ENCODE data around the gene C18orf63.

C18orf63 gene

DNA sequence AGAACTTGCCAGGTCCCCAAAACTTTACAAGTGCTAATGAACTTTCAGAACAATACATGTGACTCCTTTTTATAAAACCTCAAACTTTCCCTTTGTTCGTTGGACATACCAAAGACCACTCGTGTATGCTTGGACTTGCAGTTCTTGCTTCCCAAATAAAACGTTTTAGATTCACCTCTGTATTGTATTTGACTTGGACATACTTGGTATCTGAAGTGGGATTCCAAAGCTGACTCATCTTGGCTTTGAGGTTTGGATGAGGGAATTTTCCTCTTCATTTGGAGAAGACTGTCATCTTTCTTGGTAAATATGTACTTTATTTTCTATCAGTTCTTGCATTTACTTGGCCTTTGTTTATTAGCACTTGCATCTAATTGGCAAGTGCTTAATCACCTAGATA is 15.9 kb upstream of the C18orf63 start:
- Histone ChIP-seq H3K27ac (replicated peaks) (no peak overlapping the region), H3K27me3 (ENCODE audit: insufficient read depth, poor library complexity, severe bottlenecking) (no peaks in the 10 kb centered on the region), H3K4me3 (replicated peaks; ENCODE audit: insufficient read depth, low read length) (no peak overlapping the region)
- TF ChIP-seq SPI1 (IDR thresholded peaks at IDR 0.05; ENCODE audit: borderline replicate concordance, low read depth) (no peak), GABPA (IDR thresholded peaks at IDR 0.05; ENCODE audit: low read depth) (no peak), POLR2AphosphoS5 (IDR thresholded peaks at IDR 0.05; ENCODE audit: low read depth) (no peak)
- TF ChIP-seq, protein P1, sequence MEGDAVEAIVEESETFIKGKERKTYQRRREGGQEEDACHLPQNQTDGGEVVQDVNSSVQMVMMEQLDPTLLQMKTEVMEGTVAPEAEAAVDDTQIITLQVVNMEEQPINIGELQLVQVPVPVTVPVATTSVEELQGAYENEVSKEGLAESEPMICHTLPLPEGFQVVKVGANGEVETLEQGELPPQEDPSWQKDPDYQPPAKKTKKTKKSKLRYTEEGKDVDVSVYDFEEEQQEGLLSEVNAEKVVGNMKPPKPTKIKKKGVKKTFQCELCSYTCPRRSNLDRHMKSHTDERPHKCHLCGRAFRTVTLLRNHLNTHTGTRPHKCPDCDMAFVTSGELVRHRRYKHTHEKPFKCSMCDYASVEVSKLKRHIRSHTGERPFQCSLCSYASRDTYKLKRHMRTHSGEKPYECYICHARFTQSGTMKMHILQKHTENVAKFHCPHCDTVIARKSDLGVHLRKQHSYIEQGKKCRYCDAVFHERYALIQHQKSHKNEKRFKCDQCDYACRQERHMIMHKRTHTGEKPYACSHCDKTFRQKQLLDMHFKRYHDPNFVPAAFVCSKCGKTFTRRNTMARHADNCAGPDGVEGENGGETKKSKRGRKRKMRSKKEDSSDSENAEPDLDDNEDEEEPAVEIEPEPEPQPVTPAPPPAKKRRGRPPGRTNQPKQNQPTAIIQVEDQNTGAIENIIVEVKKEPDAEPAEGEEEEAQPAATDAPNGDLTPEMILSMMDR (IDR thresholded peaks at IDR 0.05; ENCODE audit: insufficient read depth, low read length) = no peak
- TF ChIP-seq, protein P2, sequence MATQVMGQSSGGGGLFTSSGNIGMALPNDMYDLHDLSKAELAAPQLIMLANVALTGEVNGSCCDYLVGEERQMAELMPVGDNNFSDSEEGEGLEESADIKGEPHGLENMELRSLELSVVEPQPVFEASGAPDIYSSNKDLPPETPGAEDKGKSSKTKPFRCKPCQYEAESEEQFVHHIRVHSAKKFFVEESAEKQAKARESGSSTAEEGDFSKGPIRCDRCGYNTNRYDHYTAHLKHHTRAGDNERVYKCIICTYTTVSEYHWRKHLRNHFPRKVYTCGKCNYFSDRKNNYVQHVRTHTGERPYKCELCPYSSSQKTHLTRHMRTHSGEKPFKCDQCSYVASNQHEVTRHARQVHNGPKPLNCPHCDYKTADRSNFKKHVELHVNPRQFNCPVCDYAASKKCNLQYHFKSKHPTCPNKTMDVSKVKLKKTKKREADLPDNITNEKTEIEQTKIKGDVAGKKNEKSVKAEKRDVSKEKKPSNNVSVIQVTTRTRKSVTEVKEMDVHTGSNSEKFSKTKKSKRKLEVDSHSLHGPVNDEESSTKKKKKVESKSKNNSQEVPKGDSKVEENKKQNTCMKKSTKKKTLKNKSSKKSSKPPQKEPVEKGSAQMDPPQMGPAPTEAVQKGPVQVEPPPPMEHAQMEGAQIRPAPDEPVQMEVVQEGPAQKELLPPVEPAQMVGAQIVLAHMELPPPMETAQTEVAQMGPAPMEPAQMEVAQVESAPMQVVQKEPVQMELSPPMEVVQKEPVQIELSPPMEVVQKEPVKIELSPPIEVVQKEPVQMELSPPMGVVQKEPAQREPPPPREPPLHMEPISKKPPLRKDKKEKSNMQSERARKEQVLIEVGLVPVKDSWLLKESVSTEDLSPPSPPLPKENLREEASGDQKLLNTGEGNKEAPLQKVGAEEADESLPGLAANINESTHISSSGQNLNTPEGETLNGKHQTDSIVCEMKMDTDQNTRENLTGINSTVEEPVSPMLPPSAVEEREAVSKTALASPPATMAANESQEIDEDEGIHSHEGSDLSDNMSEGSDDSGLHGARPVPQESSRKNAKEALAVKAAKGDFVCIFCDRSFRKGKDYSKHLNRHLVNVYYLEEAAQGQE (IDR thresholded peaks at IDR 0.05; ENCODE audit: insufficient replicate concordance, low read depth) = no peak
- no peak for DNase-seq (ENCODE audit: low read depth in 1 of 2, low spot score in 1 of 2)

DNA sequence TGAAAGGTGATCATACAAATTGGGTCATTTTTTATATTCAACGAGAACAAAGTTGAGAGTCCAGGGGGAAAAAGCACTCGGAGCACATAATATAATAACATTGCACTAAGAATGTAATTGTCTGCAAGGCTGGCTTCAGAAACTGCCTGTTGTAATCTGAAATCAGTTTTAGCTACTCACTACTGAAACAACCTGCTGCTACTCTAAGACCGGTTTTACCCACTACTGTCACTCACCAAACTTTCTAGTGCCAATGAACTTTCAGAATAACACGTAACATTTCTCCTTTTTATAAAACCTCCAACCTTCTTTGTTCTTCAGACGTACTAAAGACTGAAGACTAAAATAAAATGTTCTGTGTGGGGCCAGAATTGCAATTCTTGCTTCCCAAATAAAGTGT is 12.3 kb upstream of the C18orf63 start:
- Histone ChIP-seq H3K27ac (replicated peaks) (no peak overlapping the region), H3K27me3 (ENCODE audit: insufficient read depth, poor library complexity, severe bottlenecking) (peaks cover 10% of the 10 kb centered on the region), H3K4me3 (replicated peaks; ENCODE audit: insufficient read depth, low read length) (no peak overlapping the region)
- TF ChIP-seq, protein P2 (IDR thresholded peaks at IDR 0.05; ENCODE audit: insufficient replicate concordance, low read depth) = no peak
- TF ChIP-seq POLR2AphosphoS5 (IDR thresholded peaks at IDR 0.05; ENCODE audit: low read depth) = no peak
- TF ChIP-seq SPI1 (IDR thresholded peaks at IDR 0.05; ENCODE audit: borderline replicate concordance, low read depth) = no peak
- no peak for DNase-seq (ENCODE audit: low read depth in 1 of 2, low spot score in 1 of 2)

DNA sequence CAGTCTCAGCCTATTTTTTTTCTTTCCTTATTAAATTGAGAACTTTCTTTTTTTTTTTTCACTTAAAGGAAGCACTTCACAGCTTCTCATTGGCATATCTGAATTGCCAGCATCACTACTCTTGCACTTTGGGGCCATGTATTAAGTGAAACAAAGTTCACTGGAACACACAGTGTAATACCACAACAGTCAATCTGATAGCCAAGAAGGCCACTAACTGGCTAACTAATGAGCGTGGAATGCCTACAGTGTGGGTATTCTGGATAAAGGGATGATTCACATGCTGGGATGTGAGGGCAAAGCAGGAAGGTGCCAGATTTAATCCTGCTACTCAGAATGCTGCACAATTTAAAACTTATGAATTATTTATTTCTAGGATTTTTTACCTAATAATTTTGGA is 11.7 kb upstream of the C18orf63 start:
- DNase-seq (ENCODE audit: low read depth in 1 of 2, low spot score in 1 of 2) = no peak
- TF ChIP-seq POLR2AphosphoS5 (IDR thresholded peaks at IDR 0.05; ENCODE audit: low read depth) (no peak), SPI1 (IDR thresholded peaks at IDR 0.05; ENCODE audit: borderline replicate concordance, low read depth) (no peak), GABPA (IDR thresholded peaks at IDR 0.05; ENCODE audit: low read depth) (no peak)
- TF ChIP-seq, protein P2 (IDR thresholded peaks at IDR 0.05; ENCODE audit: insufficient replicate concordance, low read depth) = no peak
- TF ChIP-seq, protein P1 (IDR thresholded peaks at IDR 0.05; ENCODE audit: insufficient read depth, low read length) = no peak
- H3K27me3 ChIP-seq (ENCODE audit: insufficient read depth, poor library complexity, severe bottlenecking) = peaks cover 10% of the 10 kb centered on the region
- no peak overlapping the region for H3K4me3 ChIP-seq (replicated peaks; ENCODE audit: insufficient read depth, low read length)
- no peak overlapping the region for H3K27ac ChIP-seq (replicated peaks)

All from HL-60 (cell line).